CD4-positive, alpha-beta T cell treated with Interleukin-17A for 1 hour (primary cell): ENCODE data around the gene PLEKHB1.
"Not testable (repeated sequence)": the region's sequence is repeated elsewhere in the genome, so short reads cannot be mapped to it uniquely, and the experiment has no call there.

Source experiments
- DNase-seq: peaks from one replicate; pipeline ENCODE4 v3.0.0-alpha.2; 2020

PLEKHB1 gene

GRCh38 chr11:73648571-73649046 lies 2.2 kb downstream of the PLEKHB1 start:
- no peak for DNase-seq

GRCh38 chr11:73649206-73649605 lies 2.8 kb downstream of the PLEKHB1 start:
- DNase-seq: no peak

- DNase-seq: no peak
Observed at GRCh38 chr11:73650400-73650799, 4.0 kb downstream of the PLEKHB1 start.

- no peak for DNase-seq
Observed at GRCh38 chr11:73651252-73651651, 4.9 kb downstream of the PLEKHB1 start.

GRCh38 chr11:73651661-73652045 lies 5.3 kb downstream of the PLEKHB1 start:
- no peak for DNase-seq

GRCh38 chr11:73652046-73652730 lies 5.8 kb downstream of the PLEKHB1 start:
- DNase-seq: no peak

GRCh38 chr11:73652856-73653559 lies 6.6 kb downstream of the PLEKHB1 start:
- DNase-seq: no peak

GRCh38 chr11:73653996-73654395 lies 7.6 kb downstream of the PLEKHB1 start:
- DNase-seq: no peak

- no peak for DNase-seq
Observed at GRCh38 chr11:73654482-73655021, 8.2 kb downstream of the PLEKHB1 start.

- no peak for DNase-seq
Observed at GRCh38 chr11:73655686-73656085, 9.3 kb downstream of the PLEKHB1 start.

- DNase-seq: no peak
Observed at GRCh38 chr11:73656985-73657384, 10.6 kb downstream of the PLEKHB1 start.

GRCh38 chr11:73659961-73660360 lies 13.6 kb downstream of the PLEKHB1 start:
- no peak for DNase-seq

GRCh38 chr11:73660497-73661034 lies 14.2 kb downstream of the PLEKHB1 start:
- DNase-seq: no peak

- peak; percentile 84 for DNase-seq
Observed at GRCh38 chr11:73661035-73661628, 14.8 kb downstream of the PLEKHB1 start.

- DNase-seq: no peak
Observed at GRCh38 chr11:73662445-73663157, 16.2 kb downstream of the PLEKHB1 start.

- no peak for DNase-seq
Observed at GRCh38 chr11:73663604-73664495, 17.5 kb downstream of the PLEKHB1 start.

GRCh38 chr11:73664877-73665276 lies 18.5 kb downstream of the PLEKHB1 start:
- no peak for DNase-seq

- DNase-seq: no peak
Observed at GRCh38 chr11:73667891-73668290, 21.5 kb downstream of the PLEKHB1 start.

- no peak for DNase-seq
Observed at GRCh38 chr11:73670808-73671207, 24.4 kb downstream of the PLEKHB1 start.

GRCh38 chr11:73671701-73672100 lies 25.3 kb downstream of the PLEKHB1 start:
- DNase-seq: no peak

- DNase-seq: not testable (repeated sequence)
Observed at GRCh38 chr11:73676552-73676951, 30.2 kb downstream of the PLEKHB1 start.

GRCh38 chr11:73680687-73681086 lies 34.3 kb downstream of the PLEKHB1 start:
- DNase-seq: no peak
